ENCODE results near the gene LPP.

Gene LPP

GRCh38 chr3:188722963-188723362, 569.0 kb downstream of the LPP start:
- no peak overlapping the region for H3K9ac ChIP-seq (ENCODE audit: low read length)
- no peaks in the 10 kb centered on the region for H3K9me3 ChIP-seq (ENCODE audit: low read length)
- no peaks in the 10 kb centered on the region for H3K36me3 ChIP-seq (ENCODE audit: insufficient read depth, low read length)
- H3K4me1 ChIP-seq (ENCODE audit: insufficient read depth, low read length, severe bottlenecking) = no peaks in the 10 kb centered on the region
- H3F3A ChIP-seq (ENCODE audit: insufficient read depth, low read length) = no peaks in the 10 kb centered on the region
- H3K9me2 ChIP-seq (ENCODE audit: low read depth, low read length) = no peaks in the 10 kb centered on the region
- no peaks in the 10 kb centered on the region for H3K79me2 ChIP-seq (ENCODE audit: insufficient read depth, low read length)
- H3K27ac ChIP-seq (ENCODE audit: low read depth, low read length, poor library complexity, severe bottlenecking) = no peak overlapping the region
- no peak overlapping the region for H2AFZ ChIP-seq (ENCODE audit: low read length)
- H4K20me1 ChIP-seq (ENCODE audit: insufficient read depth, low read length) = no peaks in the 10 kb centered on the region
- TF ChIP-seq EZH2 (IDR thresholded peaks at IDR 0.05; ENCODE audit: borderline replicate concordance, low read length) (no peak), CTCF (IDR thresholded peaks at IDR 0.05; ENCODE audit: low read length) (no peak)
- H3K27me3 ChIP-seq (ENCODE audit: insufficient read depth, low read length) = no peaks in the 10 kb centered on the region
- H3K4me2 ChIP-seq (ENCODE audit: low read length) = no peak overlapping the region
- H3K4me3 ChIP-seq (ENCODE audit: low read depth, low read length, poor library complexity, severe bottlenecking) = no peak overlapping the region

GRCh38 chr3:188727052-188727451, 573.1 kb downstream of the LPP start:
- no peaks in the 10 kb centered on the region for H3K9me3 ChIP-seq (ENCODE audit: low read length)
- no peak overlapping the region for H3K27ac ChIP-seq (ENCODE audit: low read depth, low read length, poor library complexity, severe bottlenecking)
- H3K9ac ChIP-seq (ENCODE audit: low read length) = no peak overlapping the region
- H3K4me1 ChIP-seq (ENCODE audit: insufficient read depth, low read length, severe bottlenecking) = peaks cover 12% of the 10 kb centered on the region
- no peak overlapping the region for H3K4me3 ChIP-seq (ENCODE audit: low read depth, low read length, poor library complexity, severe bottlenecking)
- no peaks in the 10 kb centered on the region for H3K27me3 ChIP-seq (ENCODE audit: insufficient read depth, low read length)
- no peak overlapping the region for H2AFZ ChIP-seq (ENCODE audit: low read length)
- no peak overlapping the region for H3K4me2 ChIP-seq (ENCODE audit: low read length)
- TF ChIP-seq EZH2 (IDR thresholded peaks at IDR 0.05; ENCODE audit: borderline replicate concordance, low read length) (no peak), CTCF (IDR thresholded peaks at IDR 0.05; ENCODE audit: low read length) (no peak)
- no peaks in the 10 kb centered on the region for H3K79me2 ChIP-seq (ENCODE audit: insufficient read depth, low read length)
- H4K20me1 ChIP-seq (ENCODE audit: insufficient read depth, low read length) = no peaks in the 10 kb centered on the region
- H3K9me2 ChIP-seq (ENCODE audit: low read depth, low read length) = no peaks in the 10 kb centered on the region
- no peaks in the 10 kb centered on the region for H3F3A ChIP-seq (ENCODE audit: insufficient read depth, low read length)
- H3K36me3 ChIP-seq (ENCODE audit: insufficient read depth, low read length) = no peaks in the 10 kb centered on the region

GRCh38 chr3:188728371-188728896, 574.5 kb downstream of the LPP start:
- no peaks in the 10 kb centered on the region for H3K79me2 ChIP-seq (ENCODE audit: insufficient read depth, low read length)
- H3K36me3 ChIP-seq (ENCODE audit: insufficient read depth, low read length) = no peaks in the 10 kb centered on the region
- no peak overlapping the region for H3K4me2 ChIP-seq (ENCODE audit: low read length)
- no peak overlapping the region for H3K27ac ChIP-seq (ENCODE audit: low read depth, low read length, poor library complexity, severe bottlenecking)
- no peaks in the 10 kb centered on the region for H3K27me3 ChIP-seq (ENCODE audit: insufficient read depth, low read length)
- H3K9me3 ChIP-seq (ENCODE audit: low read length) = no peaks in the 10 kb centered on the region
- H3K4me1 ChIP-seq (ENCODE audit: insufficient read depth, low read length, severe bottlenecking) = peaks cover 12% of the 10 kb centered on the region
- no peaks in the 10 kb centered on the region for H4K20me1 ChIP-seq (ENCODE audit: insufficient read depth, low read length)
- no peak overlapping the region for H3K9ac ChIP-seq (ENCODE audit: low read length)
- TF ChIP-seq CTCF (IDR thresholded peaks at IDR 0.05; ENCODE audit: low read length) = no peak
- no peak for TF ChIP-seq EZH2 (IDR thresholded peaks at IDR 0.05; ENCODE audit: borderline replicate concordance, low read length)
- H3F3A ChIP-seq (ENCODE audit: insufficient read depth, low read length) = no peaks in the 10 kb centered on the region
- no peaks in the 10 kb centered on the region for H3K9me2 ChIP-seq (ENCODE audit: low read depth, low read length)
- H3K4me3 ChIP-seq (ENCODE audit: low read depth, low read length, poor library complexity, severe bottlenecking) = no peak overlapping the region
- no peak overlapping the region for H2AFZ ChIP-seq (ENCODE audit: low read length)
